ENCODE results near the gene EVX2.

- TF ChIP-seq POLR2AphosphoS5 (IDR thresholded peaks at IDR 0.05) = no peak
- TF ChIP-seq POLR2A (IDR thresholded peaks at IDR 0.05) = no peak
These were observed 15.5 kb upstream of the EVX2 start for GRCh38 chr2:176099159-176099727.
